NCI-H2029 (cell line): ENCODE data around the gene FOXP1.
"Not testable (repeated sequence)": the region's sequence is repeated elsewhere in the genome, so short reads cannot be mapped to it uniquely, and the experiment has no call there.

ENCODE experiments used
- DNase-seq: peaks from one replicate; lab custom pipeline; 2025; lab: John Stamatoyannopoulos, UW

FOXP1 gene

GRCh38 chr3:71030748-71031147 is 552.8 kb downstream of the FOXP1 start:
- no peak for DNase-seq

GRCh38 chr3:71029770-71030169 is 553.8 kb downstream of the FOXP1 start:
- DNase-seq: no peak

- no peak for DNase-seq
Observed at GRCh38 chr3:71028802-71029201, 554.7 kb downstream of the FOXP1 start.

GRCh38 chr3:71028184-71028583 is 555.3 kb downstream of the FOXP1 start:
- no peak for DNase-seq

- DNase-seq: no peak
Observed at GRCh38 chr3:71026634-71027578, 556.6 kb downstream of the FOXP1 start.

- no peak for DNase-seq
Observed at GRCh38 chr3:71025516-71025915, 558.0 kb downstream of the FOXP1 start.

- DNase-seq: no peak
Observed at GRCh38 chr3:71025010-71025409, 558.5 kb downstream of the FOXP1 start.

GRCh38 chr3:71022551-71023335 is 560.8 kb downstream of the FOXP1 start:
- no peak for DNase-seq

- no peak for DNase-seq
Observed at GRCh38 chr3:71018799-71019198, 564.7 kb downstream of the FOXP1 start.

- DNase-seq: no peak
Observed at GRCh38 chr3:71016178-71016845, 567.2 kb downstream of the FOXP1 start.

GRCh38 chr3:71014616-71015015 is 568.9 kb downstream of the FOXP1 start:
- not testable (repeated sequence) for DNase-seq

GRCh38 chr3:71012971-71013370 is 570.6 kb downstream of the FOXP1 start:
- no peak for DNase-seq

- no peak for DNase-seq
Observed at GRCh38 chr3:71011565-71012287, 571.8 kb downstream of the FOXP1 start.

- DNase-seq: no peak
Observed at GRCh38 chr3:71010726-71011455, 572.6 kb downstream of the FOXP1 start.

GRCh38 chr3:71008350-71008935 is 575.1 kb downstream of the FOXP1 start:
- DNase-seq: no peak

GRCh38 chr3:71006810-71007785 is 576.4 kb downstream of the FOXP1 start:
- peak; percentile 13 for DNase-seq

- no peak for DNase-seq
Observed at GRCh38 chr3:71005702-71006321, 577.7 kb downstream of the FOXP1 start.

GRCh38 chr3:71003511-71003910 is 580.0 kb downstream of the FOXP1 start:
- no peak for DNase-seq

- DNase-seq: no peak
Observed at GRCh38 chr3:71002298-71002697, 581.2 kb downstream of the FOXP1 start.
